NCI-H345 treated with DMSO at 0.1 percent for 48 hours (cell line): Measurements from ENCODE around the gene MTCP1.

Experiments used
- DNase-seq: peaks from one replicate; lab custom pipeline; 2025; ENCODE audit not compliant: unreplicated experiment; lab: John Stamatoyannopoulos, UW

Gene MTCP1

GRCh38 chrX:155054255-155054654, 16.7 kb downstream of the MTCP1 start:
- DNase-seq: no peak

DNA sequence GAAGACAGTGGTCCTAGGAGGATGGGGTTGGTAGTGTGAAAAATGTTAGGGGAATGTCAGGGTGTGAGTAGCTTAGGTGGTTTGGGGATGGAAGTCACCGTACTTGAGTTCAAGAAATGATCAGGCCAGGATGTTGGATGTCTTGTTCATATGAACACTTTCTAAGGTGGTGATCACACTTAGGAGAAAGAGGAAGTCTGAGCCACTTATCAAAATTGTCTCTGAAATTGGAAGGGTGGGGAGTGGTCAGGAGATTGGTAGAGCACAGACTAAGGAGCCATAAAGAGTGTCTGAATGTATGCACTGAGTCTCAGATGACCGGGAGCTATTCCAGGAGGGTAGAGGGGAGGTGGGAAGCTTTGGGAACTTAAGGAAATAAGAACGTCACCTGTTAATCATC, 17.3 kb downstream of the MTCP1 start:
- DNase-seq: no peak

DNA sequence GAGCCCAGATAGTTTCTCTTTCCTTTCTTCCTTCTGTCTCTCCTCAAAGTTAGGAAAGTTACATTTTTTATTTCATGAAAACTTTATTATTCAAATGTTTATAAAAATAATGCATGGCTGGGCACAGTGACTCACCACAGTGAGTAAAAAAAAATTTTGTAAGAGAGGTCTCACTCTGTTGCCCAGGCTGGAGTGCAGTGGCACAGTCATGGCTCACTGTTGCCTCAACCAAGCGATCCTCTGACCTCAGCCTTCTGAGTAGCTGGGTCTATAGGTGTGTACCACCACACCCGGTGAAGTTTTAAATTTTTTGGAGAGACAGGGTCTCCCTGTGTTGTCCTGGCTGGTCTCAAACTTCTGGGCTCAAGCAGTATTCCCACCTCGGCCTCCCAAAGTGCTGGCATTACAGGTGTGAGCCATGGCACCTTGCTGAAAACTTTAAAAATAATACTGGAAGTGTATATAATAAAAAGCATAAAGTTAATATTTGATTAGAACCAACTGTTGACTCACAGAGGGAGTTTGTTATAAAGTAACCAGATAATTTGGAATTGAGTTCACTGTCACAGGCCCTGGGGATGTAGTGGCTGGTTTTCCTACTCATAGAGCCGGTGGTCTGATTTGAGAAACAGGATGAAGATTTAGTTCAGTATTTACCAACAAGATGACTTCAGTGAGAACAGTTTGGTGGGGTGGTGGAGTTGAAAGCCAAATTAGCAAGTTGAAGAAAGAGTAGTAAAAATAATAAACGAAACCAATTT, 18.0 kb downstream of the MTCP1 start:
- no peak for DNase-seq

- DNase-seq: no peak
Observed at GRCh38 chrX:155048977-155049619, 21.8 kb downstream of the MTCP1 start.

GRCh38 chrX:155046811-155047528, 24.0 kb downstream of the MTCP1 start:
- no peak for DNase-seq

DNA sequence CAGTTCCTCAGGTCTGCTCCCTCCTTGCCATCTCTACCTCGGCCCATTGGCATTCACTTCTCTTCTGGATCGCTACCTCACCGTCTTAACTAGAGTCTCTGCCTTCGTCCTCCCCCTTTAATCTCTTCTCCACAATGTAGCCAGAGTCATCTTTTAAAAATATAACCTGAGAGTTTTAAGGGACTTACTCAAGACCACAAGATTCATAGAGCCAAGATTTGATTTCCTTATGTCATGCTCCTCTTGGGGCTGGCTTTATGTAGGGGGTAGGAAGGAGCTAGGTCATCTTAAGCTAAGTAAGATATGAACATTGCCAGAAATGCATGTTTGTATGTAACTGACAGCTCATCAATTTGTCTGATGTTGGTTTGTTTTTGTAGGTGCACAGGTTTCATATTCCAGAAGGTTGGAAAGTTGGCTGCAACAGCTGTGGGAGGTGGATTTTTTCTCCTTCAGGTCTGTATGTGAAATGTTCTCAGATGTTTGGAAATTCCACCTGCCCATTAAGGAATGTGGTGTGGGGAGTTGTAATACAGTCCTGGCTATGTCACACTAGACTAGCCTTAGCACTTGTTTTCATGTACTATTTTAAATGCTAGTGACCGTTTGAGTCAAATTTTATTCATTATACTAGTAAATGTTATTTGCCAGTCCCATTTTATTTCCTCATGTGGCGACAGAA, 24.7 kb downstream of the MTCP1 start:
- DNase-seq: no peak

- DNase-seq: no peak
Observed at GRCh38 chrX:155035688-155036087, 35.2 kb downstream of the MTCP1 start.

DNA sequence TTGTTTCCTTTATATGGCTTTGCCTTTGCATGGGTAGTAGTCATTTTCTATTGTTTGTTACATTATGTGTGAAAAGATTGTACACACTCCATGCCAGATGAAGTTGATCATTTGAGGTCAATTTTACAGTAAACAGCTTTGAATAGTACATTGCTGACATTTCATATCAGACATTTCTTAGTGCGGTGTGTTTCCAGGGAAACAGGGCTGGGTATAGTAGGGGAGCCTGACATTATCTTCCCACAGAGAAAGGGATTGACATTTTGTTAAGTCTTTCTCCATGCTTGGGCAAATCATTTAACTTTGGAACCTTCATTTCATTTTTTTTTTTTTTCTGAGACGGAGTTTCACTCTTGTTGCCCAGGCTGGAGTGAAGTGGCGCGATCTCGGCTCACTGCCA, 39.3 kb downstream of the MTCP1 start:
- DNase-seq: no peak

- no peak for DNase-seq
Observed at GRCh38 chrX:155028877-155029291, 42.1 kb downstream of the MTCP1 start.

DNA sequence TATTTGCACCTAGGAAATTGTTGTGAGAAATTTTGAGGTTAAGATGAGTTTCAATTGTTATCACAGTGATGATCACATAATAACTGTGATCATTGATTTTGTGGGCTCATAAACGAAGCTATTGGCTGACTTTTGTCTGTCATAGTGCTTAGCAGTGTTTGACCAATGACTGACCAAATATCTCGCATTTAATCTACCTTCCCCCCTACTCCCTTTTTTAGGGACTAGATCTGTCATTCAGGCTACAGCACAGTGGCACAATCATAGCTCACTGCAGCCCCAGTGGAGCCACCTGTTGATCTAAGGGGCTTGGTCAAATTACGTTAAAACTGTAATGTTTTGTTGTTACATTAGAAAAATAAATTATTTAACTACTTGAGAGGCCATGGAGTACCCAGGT, 42.8 kb downstream of the MTCP1 start:
- DNase-seq: no peak

- DNase-seq: no peak
Observed at GRCh38 chrX:155027509-155028066, 43.3 kb downstream of the MTCP1 start.

- peak; percentile 79 for DNase-seq
Observed at GRCh38 chrX:155026727-155027508, 44.0 kb downstream of the MTCP1 start, which contains the start of gene FUNDC2. FUNDC2 (plus strand) TSS chrX:155026844; CDS start chrX:155026939, 95 bp downstream.

DNA sequence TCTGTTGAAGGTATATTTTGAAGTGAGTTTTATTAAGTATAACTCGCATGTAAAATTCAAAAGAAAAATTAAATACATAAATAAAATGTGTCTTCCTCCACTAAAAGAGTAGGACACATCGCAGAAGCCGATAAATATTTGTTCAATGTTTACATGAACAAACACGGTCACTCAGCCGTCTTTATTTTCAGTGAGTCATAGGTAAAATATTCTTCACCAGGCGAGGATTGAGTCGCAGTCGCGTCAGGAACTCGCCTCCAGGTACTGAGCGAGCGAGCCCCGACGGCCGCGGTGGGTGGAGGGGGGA, 44.6 kb downstream of the MTCP1 start:
- no peak for DNase-seq

DNA sequence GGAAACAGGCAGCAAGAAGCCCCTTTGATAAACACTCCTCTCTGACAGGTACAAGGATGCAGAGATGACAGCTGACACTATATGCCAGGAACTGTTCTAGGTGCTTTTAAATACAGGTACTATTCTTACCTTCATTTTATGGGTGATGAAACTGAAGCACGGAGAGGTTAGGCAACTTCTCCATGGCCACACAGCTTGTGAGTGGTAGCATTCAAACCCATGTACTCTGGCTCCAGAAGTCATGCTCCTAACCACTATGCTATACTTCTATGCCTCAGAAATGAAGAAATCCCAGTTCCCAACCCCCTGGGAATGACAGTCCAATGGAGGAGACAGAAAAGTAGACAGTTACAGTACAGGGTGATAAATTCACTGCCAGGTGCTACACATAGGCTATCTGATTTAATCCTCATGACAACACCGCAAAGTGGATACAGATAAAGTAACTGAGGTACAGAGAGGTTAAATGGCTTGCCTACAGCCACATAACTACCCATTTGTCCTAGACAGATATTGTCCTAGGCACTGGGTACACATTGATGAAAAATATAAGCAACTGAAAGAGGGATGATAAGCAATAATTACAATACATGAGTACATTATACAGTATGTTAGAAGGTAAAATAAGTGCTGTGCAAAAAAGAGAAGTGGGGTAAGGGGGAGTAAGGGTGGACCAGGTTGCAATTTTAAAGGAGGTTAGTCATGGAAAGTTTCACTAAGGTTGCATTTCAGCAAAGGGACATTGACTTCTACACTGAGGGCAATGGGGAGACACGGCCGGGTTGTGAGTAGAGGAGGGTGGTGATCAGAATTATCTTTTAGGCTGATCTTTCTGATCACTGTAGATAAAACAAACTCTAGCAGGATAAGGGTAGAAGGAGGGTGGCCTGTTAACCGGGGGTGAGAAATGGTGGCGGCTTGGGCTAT, 46.8 kb downstream of the MTCP1 start:
- no peak for DNase-seq

GRCh38 chrX:155022585-155022984, 48.4 kb downstream of the MTCP1 start, which contains the start of gene F8:
F8 (minus strand) TSS chrX:155022723; CDS start chrX:155022552, 171 bp downstream.
- DNase-seq: no peak

- DNase-seq: no peak
Observed at GRCh38 chrX:155020591-155020990, 50.3 kb downstream of the MTCP1 start.
